ENCODE measurements around the gene TCF7L2. TPM values are rescaled to one million over a fixed set of nuclear protein-coding genes. Genes with fewer than 3 reads are reported as not detected.

The TCF7L2 gene
- total RNA-seq, 1 donor from 2014 or later = 0.21 TPM

DNA sequence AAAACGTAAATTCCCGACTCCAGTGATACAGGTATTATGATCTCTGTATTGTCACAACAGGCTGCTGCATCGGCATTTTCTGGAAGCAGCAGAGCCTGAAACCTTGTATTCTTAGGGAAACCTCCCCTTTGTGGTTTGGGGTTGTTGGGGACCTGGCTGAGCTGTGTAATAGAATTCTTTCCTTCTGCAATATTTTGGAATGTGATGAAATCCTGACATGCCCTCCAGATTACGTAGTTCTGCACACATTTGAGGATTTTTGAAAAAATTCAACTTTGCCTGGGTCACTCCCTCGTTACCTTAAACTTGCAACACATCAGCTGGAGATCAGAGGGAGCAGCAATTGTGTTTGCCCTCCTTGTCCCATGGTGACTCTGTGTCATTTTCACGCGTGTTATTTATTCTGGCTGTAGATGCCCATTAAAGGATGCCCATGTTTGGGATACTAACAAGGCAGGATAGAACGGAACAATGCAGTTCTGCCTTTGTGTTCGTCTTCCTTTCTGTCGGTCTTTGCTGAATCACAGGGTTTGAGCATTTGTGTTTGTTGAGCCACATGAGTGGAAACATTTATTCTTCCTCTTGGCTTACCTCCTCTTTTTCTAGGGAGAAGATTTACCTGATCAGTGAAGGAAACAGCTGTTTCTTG, 181.7 kb downstream of the TCF7L2 start:
- no peak for DNase-seq
- Mint-ChIP-seq H3K27ac (no peak overlapping the region), H3K36me3 (ENCODE audit: low read depth) (no peaks in the 10 kb centered on the region), H3K4me1 (no peaks in the 10 kb centered on the region), H3K27me3 (peaks cover 33% of the 10 kb centered on the region), H3K4me3 (no peak overlapping the region), H3K9me3 (no peaks in the 10 kb centered on the region)
- intact Hi-C loops (cut with micrococcal nuclease) = no loop called here

GRCh38 chr10:113132591-113133121, 182.6 kb downstream of the TCF7L2 start:
- H3K36me3 Mint-ChIP-seq (ENCODE audit: low read depth) = no peaks in the 10 kb centered on the region

DNA sequence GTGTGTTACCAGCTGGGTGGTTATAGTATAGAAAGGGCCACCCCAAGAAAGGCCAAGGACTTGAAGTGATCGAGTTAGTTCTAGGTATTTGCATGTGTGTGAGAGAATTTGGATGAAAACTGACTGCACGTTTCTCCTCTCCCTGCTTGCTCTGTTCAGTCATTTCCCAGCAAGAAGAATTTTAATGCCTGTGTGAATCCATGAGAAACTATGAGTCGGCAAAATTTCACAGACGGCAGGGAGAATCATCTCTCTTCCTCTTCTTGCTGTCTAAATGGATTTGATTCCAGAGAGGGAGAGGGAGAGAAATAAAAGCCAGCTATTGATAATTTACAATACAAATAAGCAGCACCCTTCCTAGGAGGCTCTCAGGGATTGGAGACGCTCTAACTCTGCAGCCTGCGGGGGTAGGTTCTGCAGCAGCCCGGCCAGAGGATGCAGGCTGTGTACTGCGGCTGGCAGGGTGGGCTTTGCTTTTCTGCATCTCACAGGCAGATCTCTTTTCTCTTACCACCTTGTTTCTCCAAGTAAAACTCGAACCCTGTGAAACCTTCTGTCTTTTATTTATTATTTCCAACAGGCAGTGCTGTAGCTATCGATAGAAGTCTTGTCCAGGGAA, 183.6 kb downstream of the TCF7L2 start:
- H3K27ac Mint-ChIP-seq = no peak overlapping the region
- H3K36me3 Mint-ChIP-seq (ENCODE audit: low read depth) = no peaks in the 10 kb centered on the region
- no peak overlapping the region for H3K4me3 Mint-ChIP-seq
- peaks cover 17% of the 10 kb centered on the region for H3K27me3 Mint-ChIP-seq
- no peak for DNase-seq
- H3K9me3 Mint-ChIP-seq = no peaks in the 10 kb centered on the region
- H3K4me1 Mint-ChIP-seq = no peaks in the 10 kb centered on the region
- intact Hi-C loops (cut with micrococcal nuclease) = no loop called here

More at GRCh38 chr10:113132591-113133121, 182.6 kb downstream of the TCF7L2 start:
- no peaks in the 10 kb centered on the region for H3K9me3 Mint-ChIP-seq
- peaks cover 26% of the 10 kb centered on the region for H3K27me3 Mint-ChIP-seq
- intact Hi-C loops (cut with micrococcal nuclease) = no loop called here
- no peak for DNase-seq
- H3K27ac Mint-ChIP-seq = no peak overlapping the region
- no peaks in the 10 kb centered on the region for H3K4me1 Mint-ChIP-seq
- H3K4me3 Mint-ChIP-seq = no peak overlapping the region

DNA sequence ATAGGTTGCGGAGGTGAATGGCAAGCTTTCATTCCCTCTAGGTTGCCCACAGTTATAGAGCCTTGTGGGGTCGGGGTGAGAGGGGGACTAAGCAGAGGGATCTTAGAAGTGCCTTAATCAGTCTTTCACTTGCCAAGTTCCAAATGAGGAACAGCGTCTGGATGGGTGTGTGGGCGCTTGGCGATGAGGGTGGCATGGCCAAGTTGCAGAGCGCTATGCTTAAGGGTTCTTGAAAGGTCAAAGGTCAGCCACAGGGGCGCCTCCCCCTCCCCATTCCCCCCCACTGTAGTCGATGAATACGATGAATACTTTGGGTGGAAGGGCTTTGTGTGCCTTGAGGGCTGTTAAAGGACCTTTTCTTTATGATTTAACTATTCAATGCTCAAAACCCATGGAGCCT, 185.0 kb downstream of the TCF7L2 start:
- H3K4me3 Mint-ChIP-seq = no peak overlapping the region
- H3K27me3 Mint-ChIP-seq = peaks cover 9% of the 10 kb centered on the region
- intact Hi-C loops (cut with micrococcal nuclease) = no loop called here
- H3K4me1 Mint-ChIP-seq = no peaks in the 10 kb centered on the region
- no peak overlapping the region for H3K27ac Mint-ChIP-seq
- H3K36me3 Mint-ChIP-seq (ENCODE audit: low read depth) = no peaks in the 10 kb centered on the region
- H3K9me3 Mint-ChIP-seq = no peaks in the 10 kb centered on the region
- no peak for DNase-seq

GRCh38 chr10:113137941-113138685, 188.1 kb downstream of the TCF7L2 start:
- Mint-ChIP-seq H3K4me3 (no peak overlapping the region), H3K36me3 (ENCODE audit: low read depth) (no peaks in the 10 kb centered on the region)

GRCh38 chr10:113138937-113139585, 189.0 kb downstream of the TCF7L2 start:
- no peak overlapping the region for H3K4me3 Mint-ChIP-seq
- no peaks in the 10 kb centered on the region for H3K4me1 Mint-ChIP-seq
- H3K27ac Mint-ChIP-seq = no peak overlapping the region
- H3K27me3 Mint-ChIP-seq = no peaks in the 10 kb centered on the region
- intact Hi-C loops (cut with micrococcal nuclease) = no loop called here
- H3K9me3 Mint-ChIP-seq = no peaks in the 10 kb centered on the region
- no peaks in the 10 kb centered on the region for H3K36me3 Mint-ChIP-seq (ENCODE audit: low read depth)
- no peak for DNase-seq

More at GRCh38 chr10:113137941-113138685, 188.1 kb downstream of the TCF7L2 start:
- Mint-ChIP-seq H3K9me3 (no peaks in the 10 kb centered on the region), H3K4me1 (no peaks in the 10 kb centered on the region), H3K27me3 (peaks cover 2% of the 10 kb centered on the region), H3K27ac (no peak overlapping the region)
- no peak for DNase-seq
- intact Hi-C loops (cut with micrococcal nuclease) = no loop called here

DNA sequence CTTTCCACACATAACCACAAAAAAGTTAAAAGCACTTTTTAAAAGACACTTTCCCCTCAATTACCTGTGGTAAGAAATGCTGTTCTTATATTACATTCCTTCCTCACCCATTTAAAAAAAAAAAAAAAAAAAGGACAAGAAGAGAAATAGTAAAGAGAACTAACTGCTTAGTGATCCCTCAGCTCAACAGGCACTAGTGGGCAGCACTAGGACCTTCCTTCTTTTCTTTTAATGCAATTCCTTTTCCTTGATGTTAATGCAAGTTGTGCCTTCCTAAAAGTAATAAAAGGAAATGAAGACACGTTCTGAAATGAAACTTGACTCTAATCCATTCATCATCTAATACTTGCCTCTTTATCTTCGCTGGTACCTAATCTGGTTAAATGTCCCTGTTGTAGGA, 189.7 kb downstream of the TCF7L2 start:
- intact Hi-C loops (cut with micrococcal nuclease) = no loop called here

DNA sequence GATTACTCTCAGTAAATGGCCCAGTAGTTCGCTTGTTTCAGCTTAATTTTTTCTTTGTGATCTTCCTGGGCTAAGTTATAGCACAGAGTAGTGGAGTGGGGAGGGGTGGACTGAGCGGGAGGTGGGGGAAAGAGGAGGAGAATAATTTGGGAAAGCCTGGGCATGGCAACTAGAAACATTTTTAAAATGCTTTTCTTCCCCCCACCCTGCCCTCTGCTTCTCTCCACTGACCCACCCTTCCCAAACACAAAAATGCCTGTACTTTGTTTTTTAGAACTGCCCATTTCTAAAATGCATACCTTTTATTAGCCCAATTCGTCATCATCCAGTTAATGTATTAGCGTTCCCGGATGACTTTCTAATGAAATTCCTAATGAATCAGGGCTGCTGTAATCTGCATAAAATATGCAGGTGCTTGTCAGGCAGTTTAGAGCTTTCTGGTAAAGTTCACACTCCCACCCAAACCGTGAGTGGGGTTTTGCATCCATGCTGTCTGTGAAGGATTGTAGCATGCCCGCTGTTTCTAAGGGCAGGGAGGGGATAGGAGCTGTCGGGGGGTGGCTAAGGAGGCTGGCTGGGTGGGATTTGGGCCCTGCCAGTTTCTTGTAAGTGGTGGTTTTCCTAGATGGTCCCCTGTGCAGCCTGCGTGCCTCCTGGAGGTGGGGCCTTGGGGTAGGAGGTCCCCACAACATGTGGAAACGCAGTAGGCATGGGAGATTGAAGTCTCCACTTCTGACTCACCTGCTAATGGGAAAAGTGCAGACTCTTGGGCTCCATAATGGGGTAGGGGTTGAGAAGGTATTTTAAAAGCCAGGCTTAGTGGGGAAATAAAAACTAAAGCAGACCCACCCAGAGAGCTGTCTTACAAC, 190.3 kb downstream of the TCF7L2 start:
- intact Hi-C loops (cut with micrococcal nuclease) = no loop called here
- DNase-seq = no peak
- Mint-ChIP-seq H3K36me3 (ENCODE audit: low read depth) (no peaks in the 10 kb centered on the region), H3K4me3 (no peak overlapping the region), H3K9me3 (no peaks in the 10 kb centered on the region), H3K27ac (no peak overlapping the region), H3K4me1 (no peaks in the 10 kb centered on the region), H3K27me3 (no peaks in the 10 kb centered on the region)

More for the DNA sequence above, 189.7 kb downstream of the TCF7L2 start:
- no peak overlapping the region for H3K27ac Mint-ChIP-seq
- H3K4me1 Mint-ChIP-seq = no peaks in the 10 kb centered on the region
- H3K36me3 Mint-ChIP-seq (ENCODE audit: low read depth) = no peaks in the 10 kb centered on the region
- H3K4me3 Mint-ChIP-seq = no peak overlapping the region
- no peak for DNase-seq
- no peaks in the 10 kb centered on the region for H3K27me3 Mint-ChIP-seq
- H3K9me3 Mint-ChIP-seq = no peaks in the 10 kb centered on the region

DNA sequence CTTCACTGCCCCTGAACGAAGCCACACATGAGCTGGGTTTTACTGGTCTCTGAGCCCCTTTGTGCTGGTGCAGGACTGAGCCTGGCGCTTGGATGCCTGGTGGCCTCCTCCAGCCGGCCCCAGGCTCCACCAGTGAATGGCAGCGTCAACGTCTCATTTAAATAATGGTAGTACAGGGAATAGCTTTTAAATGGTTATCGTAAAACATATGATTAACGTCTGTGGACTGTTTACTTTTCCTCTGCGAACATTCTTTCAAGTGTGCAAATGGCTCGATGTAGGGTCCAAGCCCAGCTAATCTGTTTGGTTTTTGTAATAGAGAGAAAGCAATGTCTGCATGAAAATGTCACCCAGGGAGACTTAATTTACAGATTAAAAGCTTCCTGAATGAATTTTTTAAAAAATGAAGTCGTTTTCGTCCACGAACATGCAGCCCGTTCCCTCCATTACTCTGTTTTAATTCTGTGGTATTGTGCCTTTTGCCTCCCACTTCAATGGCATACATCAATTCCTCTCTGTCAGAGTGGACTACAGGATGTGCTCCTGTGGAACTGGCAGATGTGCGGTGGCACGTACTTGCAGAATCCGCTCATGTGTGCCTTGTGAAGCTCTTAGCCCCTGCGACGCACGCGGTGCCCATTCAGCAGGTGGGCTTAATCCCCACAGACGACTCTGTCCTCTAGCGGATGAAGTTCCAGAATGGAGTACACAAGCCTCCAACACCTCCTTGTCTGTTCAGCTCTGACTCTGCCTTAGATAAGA, 192.7 kb downstream of the TCF7L2 start:
- Mint-ChIP-seq H3K9me3 (no peaks in the 10 kb centered on the region), H3K36me3 (ENCODE audit: low read depth) (no peaks in the 10 kb centered on the region), H3K27me3 (no peaks in the 10 kb centered on the region), H3K4me3 (no peak overlapping the region), H3K27ac (no peak overlapping the region), H3K4me1 (no peaks in the 10 kb centered on the region)
- intact Hi-C loops (cut with micrococcal nuclease) = no loop called here
- no peak for DNase-seq

GRCh38 chr10:113144576-113144975, 194.5 kb downstream of the TCF7L2 start:
- no peak for DNase-seq
- Mint-ChIP-seq H3K36me3 (ENCODE audit: low read depth) (no peaks in the 10 kb centered on the region), H3K4me1 (no peaks in the 10 kb centered on the region), H3K27ac (no peak overlapping the region), H3K4me3 (no peak overlapping the region), H3K9me3 (no peaks in the 10 kb centered on the region), H3K27me3 (no peaks in the 10 kb centered on the region)
- intact Hi-C loops (cut with micrococcal nuclease) = no loop called here

DNA sequence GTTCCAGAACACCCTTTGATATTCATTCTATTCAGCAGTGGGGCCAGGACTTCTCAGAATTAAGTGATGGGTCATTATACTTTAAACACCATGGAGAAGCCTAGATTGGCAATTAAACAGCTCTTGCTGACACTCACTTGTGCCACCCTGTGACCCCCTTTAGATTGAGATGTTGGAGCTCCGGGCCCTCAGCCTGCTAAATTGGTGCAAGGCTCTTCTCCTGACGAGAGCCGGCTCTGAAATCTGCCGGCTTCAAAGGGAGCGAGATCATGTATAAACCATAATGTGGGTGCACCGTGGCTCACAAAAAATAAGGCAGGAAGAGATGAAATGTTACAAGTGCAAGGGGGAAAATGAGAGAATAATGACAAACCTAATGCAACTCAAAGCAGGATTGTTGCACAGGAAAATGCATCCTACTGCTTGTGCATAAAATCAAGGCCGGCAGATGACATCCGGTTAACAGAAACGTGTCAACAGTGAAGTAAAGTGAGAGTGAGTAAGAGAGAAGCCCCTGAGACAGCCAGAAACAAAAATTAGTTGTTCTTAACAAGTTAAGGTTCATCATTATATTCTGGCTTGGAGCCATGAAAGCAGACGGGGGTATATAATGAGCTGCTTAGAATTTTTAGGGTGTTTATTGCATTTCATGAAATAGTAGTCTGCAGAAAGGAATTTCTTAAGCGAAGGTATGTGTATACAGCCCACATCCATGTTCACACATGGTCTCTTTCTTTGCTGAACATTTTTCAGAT, 198.2 kb downstream of the TCF7L2 start:
- no peaks in the 10 kb centered on the region for H3K9me3 Mint-ChIP-seq

GRCh38 chr10:113148901-113149300, 198.9 kb downstream of the TCF7L2 start:
- Mint-ChIP-seq H3K27me3 (no peaks in the 10 kb centered on the region), H3K4me3 (no peak overlapping the region), H3K27ac (no peak overlapping the region), H3K4me1 (no peaks in the 10 kb centered on the region), H3K36me3 (ENCODE audit: low read depth) (no peaks in the 10 kb centered on the region), H3K9me3 (no peaks in the 10 kb centered on the region)
- DNase-seq = no peak
- intact Hi-C loops (cut with micrococcal nuclease) = no loop called here

More for the DNA sequence above, 198.2 kb downstream of the TCF7L2 start:
- intact Hi-C loops (cut with micrococcal nuclease) = no loop called here
- no peak overlapping the region for H3K27ac Mint-ChIP-seq
- no peaks in the 10 kb centered on the region for H3K36me3 Mint-ChIP-seq (ENCODE audit: low read depth)
- no peak overlapping the region for H3K4me3 Mint-ChIP-seq
- no peaks in the 10 kb centered on the region for H3K27me3 Mint-ChIP-seq
- H3K4me1 Mint-ChIP-seq = no peaks in the 10 kb centered on the region
- DNase-seq = no peak

Data from activated CD4-positive, alpha-beta T cell treated with anti-CD3 and anti-CD28 coated beads, Interleukin-2, amount 10 ng/mL, durations not matched to agents 24 days and 14 days (primary cell).